CD4-positive, CD25-positive, alpha-beta regulatory T cell (primary cell): Measurements from ENCODE around the gene NGLY1. TPM values are rescaled to one million over a fixed set of nuclear protein-coding genes. Genes with fewer than 3 reads are reported as not detected.
A peak's percentile ranks its signal among the peaks of the same experiment; 100 is the strongest.

Experiments used
- ATAC-seq, 2 donors: fragments of 150-1000 bp; cut with Tn5 transposase; one replicate each; pipeline ENCODE4 v1.10.0; 2021; ENCODE audit warnings: low read depth in 2 of 2, moderate number of reproducible peaks in 2 of 2, moderate library complexity in 1 of 2
- DNase-seq, 3 donors: peaks; one replicate each; pipeline versions ENCODE4 v3.0.0 to v3.0.0-alpha.2; 2012 to 2022; ENCODE audit warnings: mixed read lengths in 1 of 3
- H3K27ac ChIP-seq: one replicate; pipeline ENCODE4 v1.7.0; 2013; ENCODE audit warnings: mild to moderate bottlenecking, low read length; ENCODE audit not compliant: insufficient read depth, poor library complexity, severe bottlenecking
- H3K27me3 ChIP-seq: one replicate; pipeline ENCODE4 v1.7.0; 2013; ENCODE audit warnings: low read length; ENCODE audit not compliant: control insufficient read depth, insufficient read depth
- H3K36me3 ChIP-seq: one replicate; pipeline ENCODE4 v1.7.0; 2013; ENCODE audit warnings: mild to moderate bottlenecking, low read length, moderate library complexity; ENCODE audit not compliant: control insufficient read depth, insufficient read depth
- H3K4me1 ChIP-seq: 2 replicates; pipeline ENCODE4 v1.7.0; 2013; ENCODE audit warnings: mild to moderate bottlenecking, low read length; ENCODE audit not compliant: insufficient read depth, control insufficient read depth, poor library complexity, severe bottlenecking
- H3K4me3 ChIP-seq: one replicate; pipeline ENCODE4 v1.7.0; 2013; ENCODE audit warnings: low read depth, mild to moderate bottlenecking, low read length, moderate library complexity
- H3K9me3 ChIP-seq, 2 experiments: 1 replicate in 1 of 2; 2 replicates in 1 of 2; pipeline ENCODE4 v1.7.0; 2013; ENCODE audit warnings: low read length in 2 of 2, mild to moderate bottlenecking in 1 of 2, moderate library complexity in 1 of 2; ENCODE audit not compliant: control insufficient read depth in 2 of 2
- H3K27ac Mint-ChIP-seq, 3 donors: one replicate each; pipeline ENCODE4 v1.8.0; 2020 to 2022; ENCODE audit warnings: mild to moderate bottlenecking in 3 of 3, mixed read lengths in 3 of 3, moderate library complexity in 2 of 3
- H3K27me3 Mint-ChIP-seq: one replicate; pipeline ENCODE4 v1.8.0; 2022; ENCODE audit warnings: mild to moderate bottlenecking, mixed read lengths
- H3K36me3 Mint-ChIP-seq: one replicate; pipeline ENCODE4 v1.8.0; 2020; ENCODE audit warnings: mixed read lengths
- H3K4me1 Mint-ChIP-seq, 4 donors: one replicate each; pipeline ENCODE4 v1.8.0; 2020 to 2022; ENCODE audit warnings: mixed read lengths in 4 of 4, mild to moderate bottlenecking in 1 of 4
- H3K4me3 Mint-ChIP-seq, 4 donors: one replicate each; pipeline ENCODE4 v1.8.0; 2020 to 2022; ENCODE audit warnings: mild to moderate bottlenecking in 4 of 4, mixed read lengths in 4 of 4, moderate library complexity in 3 of 4
- H3K9me3 Mint-ChIP-seq, 7 donors: one replicate each; pipeline ENCODE4 v1.8.0; 2020 to 2022; ENCODE audit warnings: mixed read lengths in 7 of 7, mild to moderate bottlenecking in 3 of 7, moderate library complexity in 2 of 7
- polyA plus RNA-seq, 4 donors: library from polyadenylated mRNA; unstranded; fragments of 300-500 nt; fragmentation: Illumina TruSeq; gene quantifications; one replicate each; pipeline ENCODE4 v1.2.3, GENCODE V29; 2021
- total RNA-seq: library from RNA; stranded (reverse); gene quantifications from one replicate; pipeline ENCODE4 v1.2.3, GENCODE V29; 2022

The NGLY1 gene
- total and polyA plus RNA-seq, 5 donors from 2014 or later = 36.8 to 71.7 (median 42.1) TPM

- Mint-ChIP-seq H3K27me3 (peaks cover 36% of the 10 kb centered on the region), H3K4me3 (no peak overlapping the region), H3K9me3 (peaks cover 0 to 2% (median 0%) of the 10 kb centered on the region in 7 donors), H3K27ac (no peak overlapping the region), H3K4me1 (no peaks in the 10 kb centered on the region), H3K36me3 (no peaks in the 10 kb centered on the region)
- H3K9me3 ChIP-seq = no peaks in the 10 kb centered on the region
- peaks cover 12% of the 10 kb centered on the region for H3K27me3 ChIP-seq
- no peak overlapping the region for H3K4me3 ChIP-seq
- no peaks in the 10 kb centered on the region for H3K4me1 ChIP-seq
- no peaks in the 10 kb centered on the region for H3K36me3 ChIP-seq
- H3K27ac ChIP-seq = no peak overlapping the region
- no peak for DNase-seq
- no peak for ATAC-seq
Observed at GRCh38 chr3:25706213-25706612, 77.0 kb downstream of the NGLY1 start.

- peaks cover 11% of the 10 kb centered on the region for H3K27me3 Mint-ChIP-seq
- Histone ChIP-seq H3K4me1 (no peaks in the 10 kb centered on the region), H3K27ac (no peak overlapping the region), H3K9me3 (no peaks in the 10 kb centered on the region), H3K36me3 (no peaks in the 10 kb centered on the region), H3K4me3 (no peak overlapping the region), H3K27me3 (no peaks in the 10 kb centered on the region)
- ATAC-seq (no peak), DNase-seq (no peak)
- H3K27ac Mint-ChIP-seq = no peak overlapping the region
- H3K4me1 Mint-ChIP-seq = no peaks in the 10 kb centered on the region
- H3K36me3 Mint-ChIP-seq = no peaks in the 10 kb centered on the region
- H3K4me3 Mint-ChIP-seq = no peak overlapping the region
- H3K9me3 Mint-ChIP-seq = peaks cover 0 to 3% (median 0%) of the 10 kb centered on the region in 7 donors
Observed at GRCh38 chr3:25697553-25697952, 85.7 kb downstream of the NGLY1 start.

- H3K9me3 Mint-ChIP-seq = peaks cover 0 to 4% (median 0%) of the 10 kb centered on the region in 7 donors
- Histone ChIP-seq H3K27me3 (peaks cover 3% of the 10 kb centered on the region), H3K9me3 (no peaks in the 10 kb centered on the region), H3K4me1 (no peaks in the 10 kb centered on the region), H3K36me3 (no peaks in the 10 kb centered on the region), H3K4me3 (no peak overlapping the region), H3K27ac (no peak overlapping the region)
- H3K27me3 Mint-ChIP-seq = peaks cover 18% of the 10 kb centered on the region
- ATAC-seq (no peak), DNase-seq (no peak)
- H3K36me3 Mint-ChIP-seq = no peaks in the 10 kb centered on the region
- H3K4me1 Mint-ChIP-seq = no peaks in the 10 kb centered on the region
- H3K27ac Mint-ChIP-seq = no peak overlapping the region
- H3K4me3 Mint-ChIP-seq = no peak overlapping the region
Observed at GRCh38 chr3:25695731-25696420, 87.4 kb downstream of the NGLY1 start.

DNA sequence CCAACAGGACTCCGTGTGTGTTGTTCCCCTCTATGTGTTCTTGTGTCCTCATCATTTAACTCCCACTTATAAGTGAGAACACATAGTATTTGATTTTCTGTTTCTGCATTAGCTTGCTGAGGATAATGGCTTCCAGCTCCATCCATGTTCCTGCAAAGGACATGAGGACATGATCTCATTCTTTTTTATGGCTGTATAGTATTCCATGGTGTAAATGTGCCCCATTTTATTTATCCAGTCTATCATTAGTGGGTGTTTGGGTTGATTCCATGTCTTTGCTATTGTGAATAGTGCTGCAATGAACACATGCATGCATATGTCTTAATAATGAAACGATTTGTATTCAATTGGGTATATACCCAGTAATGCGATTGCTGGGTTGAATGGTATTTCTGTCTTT, 90.0 kb downstream of the NGLY1 start:
- Histone ChIP-seq H3K27ac (no peak overlapping the region), H3K27me3 (peaks cover 5% of the 10 kb centered on the region), H3K36me3 (no peaks in the 10 kb centered on the region), H3K4me3 (no peak overlapping the region), H3K9me3 (no peaks in the 10 kb centered on the region), H3K4me1 (no peaks in the 10 kb centered on the region)
- ATAC-seq (no peak), DNase-seq (no peak)
- Mint-ChIP-seq H3K27ac (no peak overlapping the region), H3K36me3 (no peaks in the 10 kb centered on the region), H3K27me3 (peaks cover 22% of the 10 kb centered on the region), H3K9me3 (peaks cover 0 to 4% (median 0%) of the 10 kb centered on the region in 7 donors), H3K4me1 (no peaks in the 10 kb centered on the region), H3K4me3 (no peak overlapping the region)

DNA sequence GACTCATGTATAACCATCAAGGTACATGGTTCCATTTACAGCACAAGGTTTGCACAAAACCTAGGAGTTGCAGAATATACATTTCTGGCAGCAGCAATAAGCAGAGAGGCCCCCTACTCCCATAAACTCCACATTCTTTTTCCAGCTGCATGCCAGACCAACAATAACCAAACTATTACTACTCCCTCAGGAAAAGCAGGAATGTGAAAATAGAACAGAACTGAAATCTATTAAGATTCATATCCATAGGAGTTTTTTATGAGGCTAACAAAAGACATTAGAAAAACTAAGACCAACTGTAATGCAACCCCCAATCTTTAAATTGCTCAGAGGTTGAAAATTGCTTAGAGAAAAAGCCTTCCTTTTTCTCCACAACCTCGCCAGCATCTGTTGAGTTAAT, 90.9 kb downstream of the NGLY1 start:
- H3K9me3 Mint-ChIP-seq = peaks cover 0 to 4% (median 0%) of the 10 kb centered on the region in 7 donors
- H3K4me1 Mint-ChIP-seq = no peaks in the 10 kb centered on the region
- no peak overlapping the region for H3K27ac ChIP-seq

GRCh38 chr3:25690768-25691533, 92.3 kb downstream of the NGLY1 start:
- Mint-ChIP-seq H3K4me1 (no peaks in the 10 kb centered on the region), H3K4me3 (no peak overlapping the region), H3K36me3 (no peaks in the 10 kb centered on the region), H3K9me3 (peaks cover 0 to 4% (median 0%) of the 10 kb centered on the region in 7 donors), H3K27ac (no peak overlapping the region), H3K27me3 (peaks cover 26% of the 10 kb centered on the region)
- H3K4me3 ChIP-seq = no peak overlapping the region
- no peaks in the 10 kb centered on the region for H3K4me1 ChIP-seq
- no peaks in the 10 kb centered on the region for H3K9me3 ChIP-seq
- ATAC-seq (no peak), DNase-seq (no peak)
- H3K36me3 ChIP-seq = no peaks in the 10 kb centered on the region
- H3K27me3 ChIP-seq = peaks cover 5% of the 10 kb centered on the region
- no peak overlapping the region for H3K27ac ChIP-seq

More for the DNA sequence above, 90.9 kb downstream of the NGLY1 start:
- H3K27ac Mint-ChIP-seq = no peak overlapping the region
- H3K4me3 Mint-ChIP-seq = no peak overlapping the region
- ATAC-seq (no peak), DNase-seq (no peak)
- H3K36me3 Mint-ChIP-seq = no peaks in the 10 kb centered on the region
- H3K27me3 ChIP-seq = peaks cover 5% of the 10 kb centered on the region
- no peaks in the 10 kb centered on the region for H3K4me1 ChIP-seq
- H3K27me3 Mint-ChIP-seq = peaks cover 26% of the 10 kb centered on the region
- no peaks in the 10 kb centered on the region for H3K9me3 ChIP-seq
- H3K4me3 ChIP-seq = no peak overlapping the region
- H3K36me3 ChIP-seq = no peaks in the 10 kb centered on the region

- no peaks in the 10 kb centered on the region for H3K4me1 Mint-ChIP-seq
- ATAC-seq = no peak
- peaks cover 0 to 4% (median 0%) of the 10 kb centered on the region in 7 donors for H3K9me3 Mint-ChIP-seq
- Histone ChIP-seq H3K4me1 (no peaks in the 10 kb centered on the region), H3K9me3 (no peaks in the 10 kb centered on the region), H3K36me3 (no peaks in the 10 kb centered on the region), H3K4me3 (no peak overlapping the region), H3K27me3 (peaks cover 5% of the 10 kb centered on the region), H3K27ac (no peak overlapping the region)
- peak overlapping the region in 1 of 3 donors; percentile 46 for H3K27ac Mint-ChIP-seq
- no peaks in the 10 kb centered on the region for H3K36me3 Mint-ChIP-seq
- DNase-seq = no peak
- H3K4me3 Mint-ChIP-seq = no peak overlapping the region
- peaks cover 21% of the 10 kb centered on the region for H3K27me3 Mint-ChIP-seq
Observed at GRCh38 chr3:25689226-25689625, 94.0 kb downstream of the NGLY1 start.
